Stimulated activated CD4-positive, alpha-beta T cell treated with anti-CD3 and anti-CD28 coated beads, Interleukin-15, amount 100 ng/mL, for 24 hours (primary cell): ENCODE results near the gene DEDD2.
"Not testable (repeated sequence)": the region's sequence is repeated elsewhere in the genome, so short reads cannot be mapped to it uniquely, and the experiment has no call there.

Source experiments
- DNase-seq: peaks from one replicate; pipeline ENCODE4 v3.0.0-alpha.2; 2020

DEDD2 gene

GRCh38 chr19:42217520-42218437 lies at the start of gene DEDD2:
DEDD2 (minus strand) TSS chr19:42217677; CDS start chr19:42217007, 670 bp downstream.
- DNase-seq: peak; percentile 99

DNA sequence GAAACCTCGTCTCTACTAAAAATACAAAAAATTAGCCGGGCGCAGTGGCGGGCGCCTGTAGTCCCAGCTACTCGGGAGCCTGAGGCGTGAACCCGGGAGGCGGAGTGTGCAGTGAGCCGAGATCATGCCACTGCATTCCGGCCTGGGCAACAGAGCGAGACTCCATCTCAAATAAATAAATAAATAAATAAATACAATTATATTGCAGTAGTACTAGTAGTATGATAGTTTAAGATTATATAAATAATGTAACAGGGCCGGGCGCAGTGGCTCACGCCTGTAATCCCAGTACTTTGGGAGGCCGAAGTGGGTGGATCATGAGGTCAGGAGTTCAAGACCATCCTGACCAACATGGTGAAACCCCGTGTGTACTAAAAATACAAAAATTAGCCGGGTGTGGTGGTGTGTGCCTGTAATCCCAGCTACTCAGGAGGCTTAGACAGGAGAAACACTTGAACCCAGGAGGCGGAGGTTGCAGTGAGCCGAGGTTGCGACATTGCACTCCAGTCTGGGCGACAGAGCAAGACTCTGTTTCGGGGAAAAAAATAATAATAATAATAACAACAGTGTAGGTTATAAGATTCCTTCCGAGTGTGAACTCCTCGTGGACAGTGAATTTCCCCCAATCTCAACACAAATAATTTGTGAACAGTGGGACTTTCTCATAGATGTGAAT lies 49.6 kb upstream of the DEDD2 start:
- not testable (repeated sequence) for DNase-seq

- DNase-seq: not testable (repeated sequence)
Measured at GRCh38 chr19:42266105-42266504, 48.6 kb upstream of the DEDD2 start.

GRCh38 chr19:42261763-42262162 lies 44.3 kb upstream of the DEDD2 start:
- DNase-seq: no peak

DNA sequence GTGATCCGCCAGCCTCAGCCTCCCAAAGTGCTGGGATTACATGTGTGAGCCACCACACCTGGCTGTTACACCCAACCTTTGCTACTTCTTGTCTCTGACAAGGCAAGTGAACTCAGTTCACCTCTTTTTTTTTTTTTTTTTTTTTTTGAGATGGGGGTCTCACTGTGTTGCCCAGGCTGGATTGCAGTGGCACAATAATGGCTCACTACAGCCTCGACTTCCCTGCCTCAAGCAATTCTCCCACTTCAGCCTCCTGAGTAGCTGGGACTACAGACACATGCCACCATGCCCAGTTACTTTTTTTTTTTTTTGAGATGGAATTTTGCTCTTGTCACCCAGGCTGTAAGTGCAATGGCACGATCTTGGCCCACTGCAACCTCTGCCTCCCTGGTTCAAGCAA lies 40.4 kb upstream of the DEDD2 start:
- not testable (repeated sequence) for DNase-seq

DNA sequence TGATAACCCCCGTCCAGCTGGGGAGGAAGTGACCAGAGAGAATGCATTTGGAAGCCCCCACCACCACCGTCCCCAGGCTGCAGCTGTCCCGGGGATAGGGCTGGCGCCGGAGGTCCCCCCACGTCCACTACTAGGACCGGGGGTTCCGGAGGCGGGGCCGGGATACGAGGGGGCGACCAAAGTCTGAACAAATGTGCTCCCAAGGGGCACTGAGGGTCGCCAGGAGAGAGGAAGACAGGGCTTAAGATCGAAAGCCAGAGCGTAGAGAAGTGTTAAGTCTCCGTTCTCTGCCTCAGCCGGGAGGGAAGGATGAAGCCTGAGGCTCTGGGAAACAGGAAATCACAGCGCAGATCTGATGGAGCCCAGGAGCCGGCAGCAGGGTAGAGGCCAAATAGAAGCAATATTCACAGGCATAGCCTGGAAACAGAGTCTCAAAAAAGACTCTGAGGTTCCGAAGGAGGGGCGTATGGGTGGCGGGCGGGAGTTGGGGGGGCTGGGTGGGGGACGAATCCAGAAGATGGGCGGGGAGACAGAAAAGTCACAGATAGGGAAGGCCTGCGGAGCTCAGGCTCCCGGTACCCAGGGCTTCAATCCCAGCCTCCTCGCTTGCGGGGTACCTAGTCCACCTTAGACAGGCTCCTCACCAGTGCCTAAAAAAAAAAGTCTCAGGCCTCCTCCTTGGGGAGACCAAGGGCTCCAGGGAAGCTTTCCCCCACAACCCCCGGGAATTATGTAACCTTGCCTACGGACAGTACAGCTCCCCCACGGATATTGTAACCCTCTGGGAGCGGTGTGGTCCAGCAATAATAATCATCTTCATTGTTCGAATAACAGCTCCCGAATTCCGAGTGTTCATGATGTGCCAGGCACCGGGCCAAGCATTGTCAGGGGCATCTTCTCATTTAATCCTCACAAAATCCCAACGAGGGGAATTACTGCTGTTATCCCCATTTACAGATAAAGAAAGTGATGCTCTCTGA lies 38.6 kb upstream of the DEDD2 start:
- no peak for DNase-seq

- DNase-seq: peak; percentile 93
Measured at GRCh38 chr19:42254850-42255765, 37.6 kb upstream of the DEDD2 start, which contains the start of gene ERF. ERF (minus strand) TSS chr19:42255128; CDS start chr19:42254999, 129 bp downstream.

GRCh38 chr19:42254089-42254849 lies 36.8 kb upstream of the DEDD2 start:
- peak; percentile 85 for DNase-seq

DNA sequence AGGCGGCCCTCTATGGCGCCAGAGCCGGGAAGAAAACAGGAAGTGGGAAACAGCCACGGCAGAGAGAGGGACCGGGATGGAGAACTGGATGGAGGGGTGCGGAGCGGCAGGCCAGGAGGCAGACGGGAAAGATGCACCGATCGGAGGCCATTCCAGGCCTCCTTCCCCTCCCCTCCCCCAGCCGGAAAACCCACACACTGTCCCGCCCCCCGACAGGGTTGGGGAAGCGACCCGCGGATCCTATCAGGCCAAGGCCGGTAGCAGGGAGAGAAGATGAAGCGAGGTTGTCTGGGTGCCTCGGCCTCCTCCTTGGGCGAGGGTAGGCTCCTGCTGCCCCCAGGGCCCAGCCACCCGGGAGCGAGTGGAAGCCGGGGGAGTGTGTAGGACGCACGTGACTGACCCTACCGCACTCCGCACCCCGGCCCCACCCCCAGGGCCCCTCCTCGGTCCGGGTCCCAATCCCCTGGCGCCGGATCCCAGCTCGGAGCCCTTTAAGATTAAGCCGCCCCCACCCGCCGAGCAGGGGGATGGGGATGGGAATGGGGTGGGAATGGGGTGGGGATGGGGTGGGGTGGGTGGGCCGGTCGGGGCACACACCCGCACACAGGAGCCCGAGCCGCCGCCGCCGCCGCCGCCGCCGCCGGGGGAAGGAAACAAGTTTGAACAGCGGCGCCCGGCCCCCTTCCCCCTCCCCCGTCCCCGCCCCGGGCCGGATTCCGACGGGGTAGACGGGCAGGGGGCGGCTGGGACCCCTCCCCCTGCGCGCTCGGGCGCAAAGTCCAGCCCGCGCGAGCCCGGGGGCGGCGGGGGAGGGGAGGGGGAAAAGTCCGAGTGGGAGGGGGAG lies 36.0 kb upstream of the DEDD2 start:
- DNase-seq: peak; percentile 80

- no peak for DNase-seq
Measured at GRCh38 chr19:42252365-42253244, 35.1 kb upstream of the DEDD2 start.

DNA sequence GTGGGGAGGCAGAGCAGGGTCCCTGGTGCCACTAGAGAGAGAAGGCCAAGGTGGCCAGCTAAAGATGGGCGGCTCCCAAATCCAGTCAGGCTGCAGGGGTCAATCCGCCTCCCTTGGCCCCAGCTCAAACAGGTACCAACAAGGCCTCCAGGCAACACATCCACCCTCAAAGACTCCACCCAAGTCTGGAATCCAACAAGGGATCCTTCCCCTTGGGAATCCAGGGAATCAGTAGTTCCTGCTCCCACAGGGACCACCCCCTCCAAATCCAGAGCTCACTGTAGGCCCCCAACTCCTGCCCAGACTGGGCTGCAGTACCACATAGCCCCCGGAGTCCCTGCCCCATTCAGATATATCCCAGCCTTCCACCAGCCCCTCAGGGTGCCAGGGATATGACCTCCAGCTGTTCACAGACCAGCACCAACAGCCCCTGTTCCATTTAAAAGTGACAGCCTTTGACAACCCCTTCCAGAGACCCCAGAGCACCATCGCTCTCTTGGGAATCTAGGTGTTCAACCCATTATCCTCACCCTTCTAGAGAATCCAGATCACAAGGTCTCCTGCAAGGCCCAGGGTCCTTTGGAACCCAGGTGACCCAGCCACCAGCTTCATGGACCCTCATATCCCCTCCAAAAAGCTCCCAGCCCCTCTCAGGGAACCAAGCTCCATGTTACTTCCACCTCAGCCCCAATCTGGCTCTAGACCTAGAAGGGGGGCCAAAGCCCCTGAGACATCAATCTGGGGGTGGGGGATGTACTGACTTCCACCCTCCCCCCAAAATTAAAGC lies 34.3 kb upstream of the DEDD2 start:
- no peak for DNase-seq

- no peak for DNase-seq
Measured at GRCh38 chr19:42250666-42251531, 33.4 kb upstream of the DEDD2 start.

DNA sequence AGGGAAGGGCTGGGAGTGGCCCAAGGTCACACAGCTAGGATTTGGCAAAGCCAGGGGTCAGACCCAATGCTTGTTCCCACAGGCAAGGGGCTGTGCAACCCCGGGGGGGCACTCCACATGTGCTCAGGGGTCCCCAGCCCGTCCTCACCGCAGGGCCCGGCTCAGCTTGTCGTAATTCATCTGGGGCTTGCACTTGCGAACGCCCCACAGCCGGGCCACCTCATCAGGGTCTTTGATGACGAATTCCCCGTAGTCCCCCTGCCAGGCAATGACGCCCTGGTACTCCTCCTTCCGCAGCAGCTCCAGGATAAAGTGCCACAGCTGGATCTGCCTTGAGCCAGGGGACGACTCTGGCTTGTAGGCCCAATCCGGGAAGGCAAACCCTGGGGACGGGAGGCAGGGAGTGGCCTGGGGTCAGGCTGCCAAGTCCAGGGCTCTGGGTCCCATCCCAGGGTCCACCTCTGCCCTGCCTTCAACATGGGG lies 32.7 kb upstream of the DEDD2 start:
- DNase-seq: no peak

DNA sequence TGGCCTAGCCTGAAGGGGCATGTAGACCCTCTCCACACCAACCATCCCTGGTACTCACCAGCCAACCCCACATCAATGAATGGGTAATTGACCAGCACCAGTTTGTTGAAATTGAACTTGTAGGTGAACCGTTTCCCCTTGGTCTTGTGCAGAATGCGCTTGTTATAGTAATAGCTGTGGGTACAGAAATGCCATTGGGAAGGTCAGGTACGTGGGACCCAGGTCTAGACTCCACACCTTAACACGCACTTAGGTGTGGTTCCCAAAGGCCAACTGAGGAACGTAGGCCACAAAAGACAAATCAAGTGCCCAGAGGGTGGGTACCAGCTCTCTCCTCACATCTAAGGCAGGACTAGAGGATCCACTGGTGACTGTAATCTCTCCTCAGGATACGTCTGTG lies 32.3 kb upstream of the DEDD2 start:
- no peak for DNase-seq

DNA sequence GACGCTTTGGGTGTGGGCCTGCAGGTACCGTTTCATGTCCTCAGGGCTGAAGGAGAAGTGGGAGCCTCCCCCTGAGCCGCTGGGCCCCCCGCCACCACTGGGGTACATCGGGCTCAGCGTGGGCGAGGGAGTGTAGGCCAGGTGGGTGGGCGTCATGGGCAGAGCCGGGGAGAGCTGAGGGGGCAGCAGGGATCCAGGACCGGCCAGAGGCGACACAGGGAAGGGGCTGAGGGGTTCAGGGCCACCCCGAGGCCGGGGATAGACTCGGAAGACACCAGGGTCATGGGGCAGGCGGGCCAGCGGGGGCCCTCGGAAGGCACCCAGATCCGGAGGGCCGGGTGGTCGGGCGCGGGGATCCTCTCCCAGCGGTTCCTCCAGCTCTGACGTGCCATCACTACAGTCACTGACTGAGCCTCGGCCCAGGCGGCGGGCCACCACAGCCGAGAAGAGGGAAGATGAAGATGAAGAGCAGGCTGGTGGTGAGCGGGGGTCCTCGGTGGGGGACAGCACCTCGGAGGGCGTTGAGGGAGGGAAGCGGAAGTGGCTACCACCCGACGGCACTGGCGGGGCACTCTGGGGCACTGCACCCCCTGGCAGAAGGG lies 31.8 kb upstream of the DEDD2 start:
- DNase-seq: no peak
